Measurements from ENCODE around the gene CHERP.
"Not testable (repeated sequence)": the region's sequence is repeated elsewhere in the genome, so short reads cannot be mapped to it uniquely, and the experiment has no call there.

The CHERP gene

DNA sequence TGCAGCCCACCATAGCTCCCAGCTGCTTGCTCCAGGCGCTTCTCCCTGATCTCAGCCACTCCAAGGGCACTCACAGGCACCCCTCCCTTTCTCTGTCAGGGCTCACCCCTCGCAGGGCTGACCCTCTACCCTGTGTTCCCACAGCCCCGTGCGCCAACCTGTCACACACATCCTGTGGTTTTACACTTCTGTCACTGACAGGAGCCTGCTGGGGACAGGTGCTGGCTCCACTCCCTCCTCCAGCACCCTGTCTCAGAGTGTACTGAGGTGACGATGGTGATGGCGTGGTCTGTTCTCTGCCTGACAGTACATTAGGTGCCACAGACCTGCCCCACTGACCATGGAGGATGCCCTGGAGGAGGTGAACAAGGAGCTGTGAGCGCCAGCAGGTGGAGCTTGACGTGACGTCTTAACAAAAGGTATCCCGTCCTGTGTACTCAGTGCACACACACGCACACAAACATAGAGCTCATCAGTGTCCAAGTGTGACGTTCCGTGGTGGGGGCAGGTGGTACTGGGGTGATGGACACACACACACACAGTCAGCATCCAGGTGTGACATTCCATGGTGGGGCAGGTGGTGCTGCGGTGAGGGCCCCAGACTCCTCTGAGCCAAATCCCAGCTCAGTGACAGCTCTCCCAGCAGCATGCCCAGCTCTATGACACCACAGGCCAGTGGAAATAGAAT lies 25.2 kb downstream of the CHERP start:
- no peak for DNase-seq

DNA sequence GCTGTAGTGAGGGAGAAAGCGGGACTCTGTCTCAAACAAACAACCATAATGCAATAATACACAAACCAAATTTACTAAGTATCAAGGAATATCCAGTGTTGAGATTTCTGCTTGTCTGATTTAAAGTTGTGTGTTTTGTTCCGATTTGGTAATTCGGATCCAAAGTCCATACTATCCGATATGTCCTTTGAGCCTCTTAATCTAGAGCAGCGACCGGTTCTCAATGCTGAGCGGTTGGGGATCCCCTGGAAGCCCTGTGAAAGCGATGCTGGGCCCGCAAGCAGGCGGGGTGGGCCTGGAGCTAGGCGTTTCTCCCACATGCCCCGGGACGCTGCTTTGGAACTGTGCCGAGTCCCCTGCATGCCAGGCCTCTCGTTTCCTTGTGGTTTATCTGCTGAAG lies 25.9 kb downstream of the CHERP start:
- no peak for DNase-seq

GRCh38 chr19:16514383-16515019 lies 27.7 kb downstream of the CHERP start:
- DNase-seq, result no peak

- DNase-seq, result not testable (repeated sequence)
Measured at GRCh38 chr19:16512611-16513010, 29.6 kb downstream of the CHERP start.

DNA sequence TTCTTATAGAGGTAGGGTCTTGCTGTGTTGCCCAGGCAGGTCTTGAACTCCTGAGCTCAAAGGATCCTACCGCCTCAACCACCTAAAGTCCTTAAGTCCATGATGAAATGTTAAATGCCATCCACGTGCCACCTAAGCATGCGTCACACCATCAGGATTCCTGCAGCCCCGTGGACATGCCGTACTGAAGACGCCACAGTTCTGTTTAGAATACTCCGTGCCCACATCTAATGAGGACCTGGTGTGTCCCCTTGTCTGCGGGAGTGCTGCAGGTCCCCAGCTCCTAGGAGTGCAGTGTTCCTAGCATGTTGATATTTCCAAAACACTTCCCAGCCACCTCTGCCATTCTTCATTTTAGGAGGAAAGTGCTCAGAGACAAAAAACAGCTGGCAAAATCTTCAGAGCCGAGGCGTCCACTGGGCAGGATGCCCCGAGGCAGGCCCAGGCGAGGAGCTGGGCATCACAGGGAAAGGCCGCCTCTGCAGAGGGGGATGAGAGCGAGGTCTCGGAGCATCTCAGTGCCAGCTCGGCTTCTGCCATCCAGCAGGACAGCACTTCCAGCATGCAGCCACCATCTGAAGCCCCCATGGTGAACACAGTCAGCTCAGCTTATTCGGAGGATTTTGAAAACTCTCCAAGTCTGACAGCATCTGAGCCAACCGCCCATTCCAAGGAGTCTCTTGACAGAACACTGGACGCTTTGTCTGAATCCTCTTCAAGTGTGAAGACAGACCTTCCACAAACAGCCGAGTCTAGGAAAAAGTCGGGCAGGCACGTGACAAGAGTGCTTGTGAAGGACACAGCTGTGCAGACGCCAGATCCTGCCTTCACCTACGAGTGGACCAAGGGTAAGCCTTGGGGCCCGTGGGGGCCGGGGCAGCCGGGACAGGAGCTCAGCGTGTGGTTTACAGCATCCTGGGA lies 32.8 kb downstream of the CHERP start:
- DNase-seq, result no peak

GRCh38 chr19:16508546-16508945 lies 33.7 kb downstream of the CHERP start:
- no peak for DNase-seq

GRCh38 chr19:16506961-16507360 lies 35.3 kb downstream of the CHERP start:
- no peak for DNase-seq

DNA sequence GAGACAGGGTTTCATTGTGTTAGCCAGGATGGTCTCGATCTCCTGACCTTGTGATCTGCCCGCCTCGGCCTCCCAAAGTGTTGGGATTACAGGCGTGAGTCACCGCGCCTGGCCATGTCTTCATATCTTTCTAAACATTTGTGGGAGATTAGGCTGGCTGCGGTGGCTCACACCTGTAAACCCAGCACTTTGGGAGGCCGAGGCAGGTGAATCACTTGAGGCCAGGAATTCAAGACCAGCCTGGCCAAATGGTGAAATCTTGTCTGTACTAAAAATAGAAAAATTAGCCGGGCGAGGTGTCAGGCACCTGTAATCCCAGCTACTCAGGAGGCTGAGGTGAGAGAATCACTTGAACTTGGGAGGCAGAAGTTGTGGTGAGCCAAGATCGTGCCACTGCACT lies 36.1 kb downstream of the CHERP start:
- DNase-seq, result not testable (repeated sequence)

DNA sequence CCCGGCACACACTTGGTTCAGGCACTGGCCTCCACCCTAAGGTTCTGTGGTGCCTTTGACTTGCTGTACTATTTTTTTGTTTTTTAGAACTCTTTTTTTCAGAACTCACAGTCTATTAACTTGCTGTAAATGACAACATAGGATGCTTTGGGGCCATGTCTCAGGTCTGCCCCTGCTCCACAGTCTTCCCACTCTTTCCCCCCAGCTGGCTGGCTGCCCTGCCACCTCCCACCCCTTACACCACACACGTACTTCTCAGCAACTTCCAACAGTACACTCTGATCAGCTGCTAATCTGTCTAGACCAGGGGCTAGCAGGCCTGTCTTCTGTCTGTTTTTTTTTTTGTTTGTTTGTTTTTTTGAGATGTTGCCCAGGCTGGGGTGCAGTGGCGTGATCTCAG lies 38.0 kb downstream of the CHERP start:
- DNase-seq, result no peak

DNA sequence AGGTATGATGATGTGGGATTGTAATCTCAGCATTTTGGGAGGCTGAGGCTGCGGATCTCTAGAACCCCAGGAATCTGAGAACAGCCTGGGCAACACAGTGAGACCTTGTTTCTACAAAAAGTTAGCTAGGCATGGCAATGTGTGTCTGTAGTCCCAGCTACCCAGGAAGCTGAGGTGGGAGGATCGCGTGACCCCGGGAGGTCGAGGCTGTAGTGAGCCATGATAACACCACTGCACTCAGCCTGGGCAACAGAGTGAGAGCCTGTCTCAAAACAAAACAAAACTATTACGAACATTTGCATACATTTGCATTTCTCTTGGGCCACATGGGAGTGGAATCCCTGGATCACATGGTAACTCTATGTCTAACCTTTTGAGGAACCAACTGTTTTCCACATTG lies 44.4 kb downstream of the CHERP start:
- no peak for DNase-seq

DNA sequence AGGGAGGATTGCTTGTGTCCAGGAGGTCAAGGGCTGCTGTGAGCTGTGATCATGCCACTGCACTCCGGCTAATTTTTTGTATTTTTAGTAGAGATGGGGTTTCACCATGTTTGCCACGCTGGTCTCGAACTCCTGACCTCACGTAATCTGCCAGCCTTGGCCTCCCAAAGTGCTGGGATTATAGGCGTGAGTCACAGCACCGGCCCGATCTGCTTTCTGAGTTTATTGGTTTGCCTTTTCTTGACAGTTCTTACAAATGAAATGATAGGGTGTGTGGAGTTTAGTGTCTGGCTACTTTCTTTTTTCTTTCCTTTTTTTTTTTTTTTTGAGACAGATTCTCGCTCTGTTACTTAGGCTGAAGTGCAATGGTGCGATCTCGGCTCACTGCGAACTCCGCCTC lies 45.2 kb downstream of the CHERP start:
- DNase-seq, result no peak

DNA sequence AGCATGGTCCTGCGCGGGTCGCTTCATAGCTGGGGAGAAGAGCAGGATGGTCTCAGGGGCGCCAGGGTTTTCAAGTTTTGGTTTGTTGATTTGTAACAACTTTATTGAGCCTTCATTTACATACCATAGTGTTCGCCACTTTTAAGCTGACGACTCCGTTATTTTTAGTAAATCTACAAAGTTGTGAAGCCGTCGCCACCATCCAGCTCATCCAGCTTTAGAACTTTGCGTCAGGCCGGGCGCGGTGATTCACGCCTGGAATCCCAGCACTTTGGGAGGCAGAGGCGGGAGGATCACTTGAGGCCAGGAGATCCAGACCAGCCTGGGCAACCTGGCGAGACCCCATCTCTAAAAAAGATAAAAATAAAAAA lies 45.6 kb downstream of the CHERP start:
- no peak for DNase-seq

GRCh38 chr19:16495982-16496612 lies 46.1 kb downstream of the CHERP start, which contains the start of the genes C19orf44 and CALR3:
TSS of gene C19orf44 (plus strand) at chr19:16496394. CDS start at chr19:16500793, 4,399 bp downstream.
TSS of gene CALR3 (minus strand) at chr19:16496167. CDS start at chr19:16496129, 38 bp downstream.
- peak; percentile 98 for DNase-seq

GRCh38 chr19:16486476-16486875 lies 55.8 kb downstream of the CHERP start:
- not testable (repeated sequence) for DNase-seq

DNA sequence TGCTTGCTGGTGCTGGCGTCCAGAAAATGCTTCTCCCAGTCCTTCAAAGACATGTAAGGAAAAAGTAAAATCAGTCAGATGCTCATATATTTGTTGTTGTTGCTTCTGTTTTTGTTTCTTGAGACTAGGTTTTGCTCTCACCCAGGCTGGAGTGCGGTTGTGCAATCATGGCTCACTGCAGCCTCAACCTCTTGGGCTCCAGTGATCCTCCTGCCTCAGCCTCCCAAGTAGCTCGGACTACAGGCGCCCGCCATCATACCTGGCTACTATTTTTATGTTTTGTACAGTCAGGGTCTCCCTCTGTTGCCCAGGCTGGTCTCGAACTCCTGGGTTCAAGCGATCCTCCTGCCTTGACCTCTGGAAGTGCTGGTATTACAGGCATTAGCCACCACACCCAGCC lies 59.5 kb downstream of the CHERP start:
- DNase-seq, result no peak

DNA sequence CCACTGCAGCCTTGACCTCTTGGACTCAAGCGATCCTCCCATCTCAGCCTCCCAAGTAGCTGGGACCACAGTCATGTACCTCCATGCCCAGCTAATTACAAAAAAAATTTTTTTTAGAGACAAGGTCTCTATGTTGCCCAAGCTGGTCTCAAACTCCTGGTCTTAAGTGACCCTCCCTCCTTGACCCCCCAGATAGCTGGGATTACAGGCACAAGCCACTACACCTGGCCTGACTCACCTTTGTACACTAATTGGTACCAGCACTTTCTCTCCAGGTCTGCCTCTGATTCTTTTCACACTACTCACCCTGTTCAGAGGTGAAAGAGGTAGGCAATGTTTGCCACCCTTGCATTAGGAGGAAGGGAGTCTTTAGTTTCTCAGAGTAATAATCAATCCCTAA lies 64.9 kb downstream of the CHERP start:
- no peak for DNase-seq

DNA sequence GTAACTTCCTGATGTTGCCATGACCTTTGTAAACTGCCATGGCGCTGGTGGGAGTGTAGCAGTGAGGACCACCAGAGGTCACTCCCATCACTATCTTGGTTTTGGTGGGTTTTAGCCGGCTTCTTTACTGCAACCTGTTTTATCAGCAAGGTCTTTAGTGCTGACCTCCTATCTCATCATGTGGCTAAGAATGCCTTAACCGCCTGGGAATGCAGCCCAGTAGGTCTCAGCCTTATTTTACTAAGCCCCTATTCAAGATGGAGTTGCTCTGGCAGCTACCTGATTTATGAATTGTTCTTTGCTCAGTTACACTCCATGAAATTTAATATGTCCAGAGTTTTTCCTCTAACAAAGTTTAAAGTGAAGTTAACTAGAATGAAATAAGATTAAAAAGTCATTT lies 65.8 kb downstream of the CHERP start:
- DNase-seq, result no peak

- no peak for DNase-seq
Measured at GRCh38 chr19:16473875-16474392, 68.3 kb downstream of the CHERP start.

DNA sequence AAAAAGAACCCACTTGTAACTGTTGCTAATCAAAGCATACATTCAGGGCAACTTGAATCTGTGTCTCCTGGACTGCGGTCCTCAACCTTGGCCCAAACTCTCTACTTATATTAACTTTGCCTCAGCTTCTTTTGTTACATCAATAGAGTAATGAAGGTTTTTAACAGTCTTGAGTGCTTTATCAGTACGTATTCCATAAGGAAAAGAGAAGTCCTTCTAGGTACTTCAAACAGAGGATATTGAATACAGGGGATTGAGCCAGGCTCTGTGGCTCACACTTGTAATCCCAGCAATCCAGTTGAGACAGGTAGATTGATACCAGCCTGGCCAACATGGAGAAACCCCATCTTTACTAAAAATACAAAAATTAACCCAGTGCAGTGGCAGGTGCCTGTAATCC lies 69.2 kb downstream of the CHERP start:
- no peak for DNase-seq

GRCh38 chr19:16472559-16472899 lies 69.7 kb downstream of the CHERP start:
- DNase-seq, result not testable (repeated sequence)

DNA sequence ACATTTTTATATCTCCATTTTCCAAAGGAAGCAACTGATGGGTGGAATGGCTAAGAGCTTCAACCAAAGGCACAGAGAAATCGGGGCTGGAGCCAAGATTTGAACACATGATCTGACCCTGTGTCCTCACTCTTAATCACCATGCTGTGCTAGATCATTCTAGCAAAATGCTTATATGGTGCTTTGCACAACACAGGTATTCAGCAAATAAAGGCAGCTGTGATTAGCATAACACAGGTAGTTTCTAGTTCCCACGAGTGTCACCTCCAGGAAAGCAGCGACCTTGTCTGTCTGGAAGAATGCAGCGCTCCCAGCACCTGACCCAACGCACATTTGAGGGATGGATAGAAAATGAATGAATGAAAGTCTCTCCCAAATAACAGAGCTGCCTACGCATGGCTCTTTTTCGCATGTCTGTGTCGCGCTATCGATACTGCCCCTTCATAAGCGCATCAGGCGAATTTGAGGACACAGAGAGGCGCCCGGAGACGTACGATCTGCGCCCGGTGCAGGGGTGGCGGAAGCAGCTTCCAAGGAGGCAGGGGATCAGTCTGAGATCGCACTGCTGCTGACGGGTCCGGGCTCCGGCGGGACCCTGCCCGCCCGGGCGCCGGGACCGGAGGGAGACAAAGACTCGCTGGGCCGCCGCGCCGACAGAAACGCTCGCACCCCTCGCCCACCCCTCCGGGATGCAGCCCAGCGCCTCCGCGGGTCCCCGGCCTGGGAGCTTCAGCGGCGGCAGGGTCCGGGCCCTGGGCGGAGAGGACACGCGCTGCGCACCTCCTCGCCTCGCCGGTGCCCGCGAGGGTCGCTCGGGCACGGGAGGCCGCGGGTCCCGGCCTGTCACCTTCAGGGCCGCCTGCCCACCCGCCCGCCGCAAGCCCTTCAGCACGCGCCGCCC lies 71.1 kb downstream of the CHERP start:
- DNase-seq, result no peak

DNA sequence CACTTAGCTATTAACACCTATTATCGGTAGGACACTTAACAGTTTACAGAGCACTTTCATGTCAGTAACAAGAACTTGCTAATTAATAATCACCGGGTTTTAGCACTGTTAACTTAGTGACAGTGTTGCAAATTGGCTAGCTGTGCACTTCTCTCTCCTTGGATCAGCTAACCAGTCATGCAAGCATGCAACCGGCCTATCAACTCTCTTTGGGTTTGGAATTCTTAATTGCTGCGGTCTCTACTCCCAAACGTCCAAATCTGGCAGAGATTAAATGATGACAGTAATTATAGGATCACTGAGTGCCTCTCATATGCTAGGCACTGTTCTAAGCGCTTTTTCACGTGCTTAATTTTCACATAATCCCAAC lies 71.7 kb downstream of the CHERP start:
- DNase-seq, result no peak
